GM12872 (cell line): ENCODE data around the gene KCNF1.

Experiments
- TF ChIP-seq, protein P1 (sequence below): IDR thresholded peaks from 3 replicates; pipeline ENCODE4 v1.5.1; 2011; ENCODE audit warnings: low read depth, mild to moderate bottlenecking, low read length, moderate library complexity; ENCODE audit not compliant: insufficient read depth

KCNF1 gene

DNA sequence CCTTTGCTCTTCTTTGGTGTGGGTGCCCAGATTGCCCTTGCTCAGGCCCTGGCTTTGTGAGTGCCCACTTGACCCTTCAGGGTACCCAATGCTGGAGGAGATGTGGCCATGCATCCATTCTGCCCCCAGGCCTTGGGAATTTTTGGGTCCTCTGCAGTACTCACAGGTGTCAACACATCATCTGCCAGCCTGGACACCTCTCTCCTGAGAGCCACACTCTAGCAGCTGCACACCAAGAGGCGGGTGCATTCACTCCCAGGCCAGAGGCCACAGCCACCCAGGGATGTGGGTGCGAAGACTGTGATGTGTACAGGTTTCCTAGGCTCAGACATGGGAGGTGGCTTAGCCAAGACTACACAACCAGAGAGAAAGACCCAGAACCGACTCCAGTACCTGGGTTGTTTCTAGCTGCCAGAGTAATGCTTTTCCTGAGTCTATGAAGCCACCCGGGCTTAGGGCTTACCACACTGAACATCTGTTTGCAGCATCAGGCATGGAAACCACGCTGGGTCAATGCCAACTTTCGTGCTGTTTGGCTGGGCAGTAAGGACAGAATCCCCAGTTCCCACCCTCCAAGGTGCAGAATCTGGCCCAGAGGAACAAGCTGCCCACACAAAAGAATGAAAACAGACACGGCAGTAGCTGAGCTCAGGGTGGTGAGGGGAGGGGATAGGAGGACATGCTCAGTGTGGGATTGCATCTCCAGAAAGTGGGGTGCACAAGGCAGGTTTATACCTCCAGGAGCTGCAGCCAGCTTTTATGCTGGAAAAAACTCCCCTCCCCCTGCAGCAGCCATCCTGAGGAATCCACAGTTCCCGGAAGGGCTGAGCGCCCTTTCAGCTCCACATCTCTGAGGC is 40.1 kb downstream of the KCNF1 start:
- TF ChIP-seq, protein P1, sequence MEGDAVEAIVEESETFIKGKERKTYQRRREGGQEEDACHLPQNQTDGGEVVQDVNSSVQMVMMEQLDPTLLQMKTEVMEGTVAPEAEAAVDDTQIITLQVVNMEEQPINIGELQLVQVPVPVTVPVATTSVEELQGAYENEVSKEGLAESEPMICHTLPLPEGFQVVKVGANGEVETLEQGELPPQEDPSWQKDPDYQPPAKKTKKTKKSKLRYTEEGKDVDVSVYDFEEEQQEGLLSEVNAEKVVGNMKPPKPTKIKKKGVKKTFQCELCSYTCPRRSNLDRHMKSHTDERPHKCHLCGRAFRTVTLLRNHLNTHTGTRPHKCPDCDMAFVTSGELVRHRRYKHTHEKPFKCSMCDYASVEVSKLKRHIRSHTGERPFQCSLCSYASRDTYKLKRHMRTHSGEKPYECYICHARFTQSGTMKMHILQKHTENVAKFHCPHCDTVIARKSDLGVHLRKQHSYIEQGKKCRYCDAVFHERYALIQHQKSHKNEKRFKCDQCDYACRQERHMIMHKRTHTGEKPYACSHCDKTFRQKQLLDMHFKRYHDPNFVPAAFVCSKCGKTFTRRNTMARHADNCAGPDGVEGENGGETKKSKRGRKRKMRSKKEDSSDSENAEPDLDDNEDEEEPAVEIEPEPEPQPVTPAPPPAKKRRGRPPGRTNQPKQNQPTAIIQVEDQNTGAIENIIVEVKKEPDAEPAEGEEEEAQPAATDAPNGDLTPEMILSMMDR = no peak

DNA sequence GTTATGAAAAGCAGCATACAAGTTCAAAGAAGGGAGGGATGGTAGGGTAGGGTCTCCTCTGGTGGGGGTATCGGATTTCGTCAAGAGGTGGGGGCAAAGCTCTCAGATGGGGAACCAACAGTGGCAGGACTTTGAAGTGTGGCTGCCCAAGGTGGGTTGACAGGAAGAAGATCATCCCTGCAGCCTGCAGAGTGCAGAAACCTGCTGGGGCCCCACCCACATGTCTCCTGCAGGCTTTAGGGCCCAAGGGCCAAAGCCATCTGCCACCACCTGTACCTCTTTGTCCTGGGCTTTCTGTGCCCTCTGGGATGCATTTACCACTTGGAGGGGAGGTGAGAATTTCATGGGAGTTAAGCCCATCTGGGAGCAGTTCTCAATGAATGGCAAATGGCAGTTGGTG is 42.7 kb downstream of the KCNF1 start:
- TF ChIP-seq, protein P1 = no peak

DNA sequence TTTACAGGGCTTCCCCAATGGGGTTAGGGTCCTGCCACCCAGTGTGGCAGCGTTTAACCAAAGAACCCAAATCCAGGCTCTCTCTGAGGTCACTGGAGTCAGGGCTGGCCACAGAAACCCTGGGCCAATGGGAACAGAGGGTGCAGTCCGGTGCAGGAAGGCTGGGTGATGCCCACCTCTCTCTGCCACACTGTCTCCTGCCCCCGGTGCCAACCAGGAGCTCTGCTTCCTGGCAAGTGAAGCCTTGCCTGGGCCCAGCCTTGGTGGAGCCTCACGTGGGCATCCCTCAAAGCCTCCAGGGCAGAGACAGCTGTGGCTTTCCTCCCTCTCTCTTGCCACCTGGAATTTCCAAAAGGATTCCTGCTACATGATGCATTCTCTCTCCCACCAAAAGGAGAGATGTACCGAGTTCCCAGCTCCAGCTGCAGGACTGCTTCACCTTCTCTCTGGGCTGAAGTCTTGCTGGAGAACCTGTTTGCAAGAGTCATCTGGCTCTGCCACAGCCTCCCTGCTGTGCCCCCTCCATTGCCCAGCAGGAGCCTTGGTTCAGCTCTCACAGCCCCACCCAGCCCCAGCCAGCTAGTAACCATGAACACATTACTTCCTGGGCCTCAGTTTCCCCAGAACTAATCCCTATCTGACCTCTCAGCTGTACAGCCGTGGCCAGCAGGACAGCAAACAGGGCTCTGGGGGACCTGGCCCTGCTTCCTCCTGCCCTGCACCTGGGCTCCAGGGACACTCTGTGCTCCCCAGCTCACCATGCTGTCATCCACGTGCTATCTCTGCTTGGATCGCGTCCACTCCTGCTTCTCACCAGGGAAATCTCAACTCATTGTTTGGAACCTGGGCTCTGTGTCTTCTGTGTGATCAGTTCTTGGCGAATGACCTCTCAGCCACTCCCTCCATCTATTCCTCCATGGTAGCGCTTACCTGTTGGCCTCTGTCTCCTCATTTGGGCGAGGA is 43.4 kb downstream of the KCNF1 start:
- TF ChIP-seq, protein P1 = no peak

DNA sequence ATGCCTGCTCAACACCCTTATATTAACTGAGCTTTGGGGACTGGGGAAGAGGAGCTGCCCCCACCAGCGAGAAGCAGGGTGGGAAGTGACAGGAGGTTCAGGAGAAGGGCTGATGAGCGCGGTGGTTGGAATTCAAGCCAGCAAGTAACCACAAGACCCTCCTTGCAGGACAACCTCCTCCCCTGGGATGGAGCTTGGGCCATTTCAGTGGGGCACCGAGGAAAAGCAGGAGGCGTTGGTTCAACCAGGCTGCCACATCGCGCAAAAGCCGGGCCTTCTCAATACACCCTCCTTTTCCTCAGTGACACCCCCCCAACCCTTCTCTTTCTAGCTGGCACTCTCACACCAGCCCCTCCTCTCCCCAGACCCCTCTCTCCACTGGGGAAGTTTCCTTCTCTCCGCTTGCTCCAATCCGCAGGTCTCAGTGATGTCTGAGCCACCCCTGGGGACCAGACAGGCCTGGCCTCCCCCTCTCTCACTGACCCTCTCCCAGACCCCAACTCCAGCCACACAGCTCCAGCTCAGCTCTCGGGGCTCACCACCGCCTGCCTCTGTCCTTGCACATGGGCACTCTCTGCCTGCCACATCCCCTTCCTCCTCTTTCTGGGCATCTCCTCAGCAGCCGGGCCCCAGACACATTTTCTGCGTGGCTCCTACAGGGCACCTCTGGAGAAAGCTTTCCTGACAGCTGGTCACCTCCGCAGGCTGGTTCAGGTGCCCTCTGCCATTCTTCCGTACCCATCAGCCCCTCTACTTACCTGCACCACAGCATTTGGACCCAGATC is 44.5 kb downstream of the KCNF1 start:
- TF ChIP-seq, protein P1 = no peak

DNA sequence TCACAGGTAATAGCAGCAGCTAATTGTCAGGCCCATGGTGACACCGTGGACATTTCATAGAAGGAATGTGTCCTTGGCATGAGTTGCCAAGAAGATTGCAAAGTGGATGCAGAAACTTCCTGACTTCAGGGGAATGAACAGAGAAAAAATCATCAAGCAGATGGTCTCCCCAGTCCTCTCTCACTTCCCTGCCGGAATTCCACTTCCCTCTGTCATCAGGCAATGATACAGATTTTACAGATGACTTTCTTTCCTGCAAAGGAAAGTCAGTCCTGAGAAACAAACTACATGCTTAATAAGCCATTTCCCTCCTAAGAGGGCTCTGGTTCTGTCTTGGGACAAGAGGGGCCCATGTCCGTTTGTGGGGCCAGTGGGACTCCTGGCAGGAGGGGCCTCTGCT is 45.7 kb downstream of the KCNF1 start:
- TF ChIP-seq, protein P1 = no peak

DNA sequence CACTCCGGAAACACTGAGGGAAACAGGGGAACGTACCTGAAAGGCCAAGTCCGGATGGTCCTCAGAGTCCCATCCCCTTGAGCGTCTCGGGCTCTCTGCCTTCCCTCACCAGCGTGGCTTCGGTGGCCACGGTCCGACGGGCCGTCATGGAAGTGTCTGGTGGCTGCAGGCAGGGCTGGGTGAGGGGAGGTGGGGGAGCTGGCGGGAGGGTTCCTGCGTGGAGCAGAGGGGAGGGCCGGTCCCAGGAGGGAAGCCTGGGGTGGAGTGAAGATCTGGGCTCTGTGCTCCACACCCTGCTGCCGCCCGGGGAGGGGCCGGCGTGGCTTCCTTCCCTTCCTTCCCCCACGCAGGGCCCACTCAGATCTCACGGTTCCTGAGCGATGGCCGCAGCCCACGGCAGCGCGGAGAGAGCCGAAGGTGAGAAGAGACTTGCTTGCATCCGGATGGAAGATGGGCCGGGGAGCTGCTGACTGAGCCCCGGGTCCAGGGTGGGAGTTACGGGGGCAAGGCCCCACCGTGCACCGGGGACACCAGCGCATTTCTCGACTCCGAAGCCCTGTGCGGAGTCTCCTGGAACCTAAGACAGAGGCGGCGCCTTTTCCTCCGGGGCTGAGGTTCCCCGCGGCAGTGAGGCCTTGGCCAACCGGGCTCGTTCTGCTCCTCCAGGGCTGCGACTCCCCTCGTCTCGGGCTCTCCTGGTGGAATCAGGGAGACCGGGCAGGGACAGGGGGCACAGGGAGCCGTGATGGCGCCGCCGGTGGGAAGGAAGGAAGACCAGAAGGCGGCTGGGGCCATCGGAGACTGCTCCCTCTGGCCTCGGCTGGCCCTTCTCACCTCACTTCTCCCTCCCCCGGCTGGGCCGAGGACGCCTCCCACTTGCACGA is 49.1 kb downstream of the KCNF1 start:
- TF ChIP-seq, protein P1 = no peak
